ENCODE measurements around the gene PHKA2. TPM values are rescaled to one million over a fixed set of nuclear protein-coding genes. Genes with fewer than 3 reads are reported as not detected.
A peak's percentile ranks its signal among the peaks of the same experiment; 100 is the strongest.

The PHKA2 gene
- total RNA-seq, 1 experiment from 2014 or later = 43.0 TPM

GRCh38 chrX:18956303-18957032 is 27.4 kb downstream of the PHKA2 start:
- H3K27me3 ChIP-seq (replicated peaks; ENCODE audit: control insufficient read depth, insufficient read depth, low read length) = no peaks in the 10 kb centered on the region
- BruUV-seq (replicated peaks) = no TSS peak
- no peaks in the 10 kb centered on the region for H3K9me3 Mint-ChIP-seq (ENCODE audit: unreplicated experiment)

DNA sequence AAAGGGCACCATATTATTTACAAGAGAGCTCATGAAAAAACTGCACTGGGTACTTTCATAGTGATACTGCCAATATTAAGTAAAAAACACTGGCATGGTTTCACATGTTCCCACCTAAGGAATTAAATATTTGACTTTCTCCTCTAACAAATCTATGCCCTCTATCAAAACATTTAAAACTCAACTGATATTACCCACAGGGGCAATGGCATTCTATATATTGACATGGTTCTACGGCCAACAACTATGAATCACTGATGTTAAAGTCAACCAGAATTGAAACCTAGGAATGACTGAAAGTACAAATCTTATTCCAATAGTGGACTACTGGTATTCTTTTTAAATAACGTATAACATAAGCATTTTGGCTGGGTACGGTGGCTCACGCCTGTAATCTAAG is 28.2 kb downstream of the PHKA2 start:
- no TSS peak for BruUV-seq (replicated peaks)
- CTCF ChIA-PET = no interaction called here

More at GRCh38 chrX:18956303-18957032, 27.4 kb downstream of the PHKA2 start:
- ChIA-PET POLR2A (no interaction called here), CTCF (no interaction called here)
- Mint-ChIP-seq H3K4me1 (ENCODE audit: low read depth, unreplicated experiment) (no peaks in the 10 kb centered on the region), H3K27me3 (ENCODE audit: insufficient read depth, unreplicated experiment) (no peaks in the 10 kb centered on the region), H3K27ac (ENCODE audit: unreplicated experiment) (no peak overlapping the region), H3K4me3 (ENCODE audit: unreplicated experiment) (no peak overlapping the region), H3K36me3 (ENCODE audit: insufficient read depth, unreplicated experiment) (peaks cover 5% of the 10 kb centered on the region)
- H3K4me1 ChIP-seq = no peaks in the 10 kb centered on the region
- no peak overlapping the region for H3K4me3 ChIP-seq (ENCODE audit: low read depth, low read length)
- intact Hi-C loops (cut with micrococcal nuclease; ENCODE audit: unreplicated experiment) = no loop called here
- H3K36me3 ChIP-seq (ENCODE audit: control insufficient read depth, insufficient read depth, low read length) = no peaks in the 10 kb centered on the region
- no peaks in the 10 kb centered on the region for H3K9me3 ChIP-seq
- TF ChIP-seq, protein P1, sequence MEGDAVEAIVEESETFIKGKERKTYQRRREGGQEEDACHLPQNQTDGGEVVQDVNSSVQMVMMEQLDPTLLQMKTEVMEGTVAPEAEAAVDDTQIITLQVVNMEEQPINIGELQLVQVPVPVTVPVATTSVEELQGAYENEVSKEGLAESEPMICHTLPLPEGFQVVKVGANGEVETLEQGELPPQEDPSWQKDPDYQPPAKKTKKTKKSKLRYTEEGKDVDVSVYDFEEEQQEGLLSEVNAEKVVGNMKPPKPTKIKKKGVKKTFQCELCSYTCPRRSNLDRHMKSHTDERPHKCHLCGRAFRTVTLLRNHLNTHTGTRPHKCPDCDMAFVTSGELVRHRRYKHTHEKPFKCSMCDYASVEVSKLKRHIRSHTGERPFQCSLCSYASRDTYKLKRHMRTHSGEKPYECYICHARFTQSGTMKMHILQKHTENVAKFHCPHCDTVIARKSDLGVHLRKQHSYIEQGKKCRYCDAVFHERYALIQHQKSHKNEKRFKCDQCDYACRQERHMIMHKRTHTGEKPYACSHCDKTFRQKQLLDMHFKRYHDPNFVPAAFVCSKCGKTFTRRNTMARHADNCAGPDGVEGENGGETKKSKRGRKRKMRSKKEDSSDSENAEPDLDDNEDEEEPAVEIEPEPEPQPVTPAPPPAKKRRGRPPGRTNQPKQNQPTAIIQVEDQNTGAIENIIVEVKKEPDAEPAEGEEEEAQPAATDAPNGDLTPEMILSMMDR (IDR thresholded peaks at IDR 0.05; ENCODE audit: insufficient read depth in 1 of 2, low read depth in 1 of 2, low read length in 1 of 2, severe bottlenecking in 1 of 2, unreplicated experiment in 1 of 2) = no peak
- no peak for DNase-seq

DNA sequence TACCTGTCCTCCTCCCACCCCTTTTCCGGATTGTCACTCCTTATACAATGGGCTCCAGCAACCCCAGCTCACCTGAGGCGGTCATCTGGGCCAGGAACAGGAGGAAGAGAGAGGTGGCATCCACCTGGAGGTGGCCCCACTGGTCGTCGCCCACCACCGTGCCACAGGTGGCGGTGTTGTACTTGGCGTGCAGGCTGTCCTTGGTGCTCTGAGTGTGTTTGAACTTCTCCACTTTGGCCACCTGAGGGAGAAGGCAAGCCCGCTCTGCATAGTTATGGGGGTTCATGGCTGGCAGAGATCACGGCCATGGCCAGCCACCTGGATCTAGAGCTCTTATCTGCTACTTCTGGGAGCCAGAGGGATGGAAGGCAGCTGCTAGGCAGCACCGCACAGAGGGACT is 32.9 kb downstream of the PHKA2 start:
- peak in 1 of 2 experiments; percentile 14 for DNase-seq
- Mint-ChIP-seq H3K27me3 (ENCODE audit: insufficient read depth, unreplicated experiment) (no peaks in the 10 kb centered on the region), H3K4me3 (ENCODE audit: unreplicated experiment) (no peak overlapping the region), H3K36me3 (ENCODE audit: insufficient read depth, unreplicated experiment) (peaks cover 5% of the 10 kb centered on the region), H3K9me3 (ENCODE audit: unreplicated experiment) (no peaks in the 10 kb centered on the region), H3K27ac (ENCODE audit: unreplicated experiment) (no peak overlapping the region), H3K4me1 (ENCODE audit: low read depth, unreplicated experiment) (no peaks in the 10 kb centered on the region)
- no peak overlapping the region for H3K4me3 ChIP-seq (ENCODE audit: low read depth, low read length)
- ChIA-PET POLR2A (no interaction called here), CTCF (no interaction called here)
- no peaks in the 10 kb centered on the region; the same call in 1 of the 2 replicates for H3K36me3 ChIP-seq (ENCODE audit: control insufficient read depth, insufficient read depth, low read length)
- no peaks in the 10 kb centered on the region for H3K9me3 ChIP-seq
- BruUV-seq (replicated peaks) = no TSS peak
- no peaks in the 10 kb centered on the region for H3K27me3 ChIP-seq (replicated peaks; ENCODE audit: control insufficient read depth, insufficient read depth, low read length)
- TF ChIP-seq, protein P1 (IDR thresholded peaks at IDR 0.05; ENCODE audit: insufficient read depth in 1 of 2, low read depth in 1 of 2, low read length in 1 of 2, severe bottlenecking in 1 of 2, unreplicated experiment in 1 of 2) = peak in 1 of 2 experiments; percentile 10
- intact Hi-C loops (cut with micrococcal nuclease; ENCODE audit: unreplicated experiment) = no loop called here
- H3K4me1 ChIP-seq = no peaks in the 10 kb centered on the region

More for the DNA sequence above, 28.2 kb downstream of the PHKA2 start:
- Histone ChIP-seq H3K9me3 (no peaks in the 10 kb centered on the region), H3K36me3 (ENCODE audit: control insufficient read depth, insufficient read depth, low read length) (no peaks in the 10 kb centered on the region; the same call in 1 of the 2 replicates), H3K4me3 (ENCODE audit: low read depth, low read length) (no peak overlapping the region), H3K4me1 (no peaks in the 10 kb centered on the region), H3K27me3 (replicated peaks; ENCODE audit: control insufficient read depth, insufficient read depth, low read length) (no peaks in the 10 kb centered on the region)
- H3K27me3 Mint-ChIP-seq (ENCODE audit: insufficient read depth, unreplicated experiment) = no peaks in the 10 kb centered on the region
- POLR2A ChIA-PET = no interaction called here
- no peaks in the 10 kb centered on the region for H3K9me3 Mint-ChIP-seq (ENCODE audit: unreplicated experiment)
- intact Hi-C loops (cut with micrococcal nuclease; ENCODE audit: unreplicated experiment) = no loop called here
- no peak overlapping the region for H3K4me3 Mint-ChIP-seq (ENCODE audit: unreplicated experiment)
- H3K36me3 Mint-ChIP-seq (ENCODE audit: insufficient read depth, unreplicated experiment) = peaks cover 5% of the 10 kb centered on the region
- no peaks in the 10 kb centered on the region for H3K4me1 Mint-ChIP-seq (ENCODE audit: low read depth, unreplicated experiment)
- TF ChIP-seq, protein P1 (IDR thresholded peaks at IDR 0.05; ENCODE audit: insufficient read depth in 1 of 2, low read depth in 1 of 2, low read length in 1 of 2, severe bottlenecking in 1 of 2, unreplicated experiment in 1 of 2) = no peak
- H3K27ac Mint-ChIP-seq (ENCODE audit: unreplicated experiment) = no peak overlapping the region
- DNase-seq = no peak
